ENCODE results near the gene SP6. TPM values are rescaled to one million over a fixed set of nuclear protein-coding genes. Genes with fewer than 3 reads are reported as not detected.
A peak's percentile ranks its signal among the peaks of the same experiment; 100 is the strongest.

SP6 gene
- total RNA-seq, 1 experiment from 2014 or later: 3.3 TPM

DNA sequence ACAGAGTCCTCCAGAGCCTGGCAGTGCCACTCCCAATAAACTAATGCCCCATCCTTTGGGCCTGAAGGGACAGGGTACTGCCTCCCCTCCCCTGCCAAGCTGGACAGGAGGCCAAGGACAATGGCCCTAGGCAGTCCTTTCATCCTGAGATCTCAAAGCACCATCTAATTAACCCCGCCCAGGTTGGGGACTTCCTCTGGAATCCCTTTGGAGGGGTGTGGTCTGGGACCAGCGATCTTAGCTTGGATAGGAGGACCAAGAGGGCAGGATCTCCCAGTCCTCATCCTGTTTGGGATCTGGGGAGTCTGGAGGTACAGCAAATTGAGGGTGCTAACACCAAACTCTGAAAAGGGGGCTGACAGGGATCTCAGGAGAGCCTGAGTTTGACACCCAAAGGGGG, 18.2 kb upstream of the SP6 start:
- TF ChIP-seq, protein P1, sequence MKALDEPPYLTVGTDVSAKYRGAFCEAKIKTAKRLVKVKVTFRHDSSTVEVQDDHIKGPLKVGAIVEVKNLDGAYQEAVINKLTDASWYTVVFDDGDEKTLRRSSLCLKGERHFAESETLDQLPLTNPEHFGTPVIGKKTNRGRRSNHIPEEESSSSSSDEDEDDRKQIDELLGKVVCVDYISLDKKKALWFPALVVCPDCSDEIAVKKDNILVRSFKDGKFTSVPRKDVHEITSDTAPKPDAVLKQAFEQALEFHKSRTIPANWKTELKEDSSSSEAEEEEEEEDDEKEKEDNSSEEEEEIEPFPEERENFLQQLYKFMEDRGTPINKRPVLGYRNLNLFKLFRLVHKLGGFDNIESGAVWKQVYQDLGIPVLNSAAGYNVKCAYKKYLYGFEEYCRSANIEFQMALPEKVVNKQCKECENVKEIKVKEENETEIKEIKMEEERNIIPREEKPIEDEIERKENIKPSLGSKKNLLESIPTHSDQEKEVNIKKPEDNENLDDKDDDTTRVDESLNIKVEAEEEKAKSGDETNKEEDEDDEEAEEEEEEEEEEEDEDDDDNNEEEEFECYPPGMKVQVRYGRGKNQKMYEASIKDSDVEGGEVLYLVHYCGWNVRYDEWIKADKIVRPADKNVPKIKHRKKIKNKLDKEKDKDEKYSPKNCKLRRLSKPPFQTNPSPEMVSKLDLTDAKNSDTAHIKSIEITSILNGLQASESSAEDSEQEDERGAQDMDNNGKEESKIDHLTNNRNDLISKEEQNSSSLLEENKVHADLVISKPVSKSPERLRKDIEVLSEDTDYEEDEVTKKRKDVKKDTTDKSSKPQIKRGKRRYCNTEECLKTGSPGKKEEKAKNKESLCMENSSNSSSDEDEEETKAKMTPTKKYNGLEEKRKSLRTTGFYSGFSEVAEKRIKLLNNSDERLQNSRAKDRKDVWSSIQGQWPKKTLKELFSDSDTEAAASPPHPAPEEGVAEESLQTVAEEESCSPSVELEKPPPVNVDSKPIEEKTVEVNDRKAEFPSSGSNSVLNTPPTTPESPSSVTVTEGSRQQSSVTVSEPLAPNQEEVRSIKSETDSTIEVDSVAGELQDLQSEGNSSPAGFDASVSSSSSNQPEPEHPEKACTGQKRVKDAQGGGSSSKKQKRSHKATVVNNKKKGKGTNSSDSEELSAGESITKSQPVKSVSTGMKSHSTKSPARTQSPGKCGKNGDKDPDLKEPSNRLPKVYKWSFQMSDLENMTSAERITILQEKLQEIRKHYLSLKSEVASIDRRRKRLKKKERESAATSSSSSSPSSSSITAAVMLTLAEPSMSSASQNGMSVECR (CRISPR knock-in tag; IDR thresholded peaks at IDR 0.05; ENCODE audit: borderline replicate concordance): no peak
- TF ChIP-seq ZSCAN18 (CRISPR knock-in tag; IDR thresholded peaks at IDR 0.05): no peak
- no peak for TF ChIP-seq SOX15 (CRISPR knock-in tag; IDR thresholded peaks at IDR 0.05)
- no peak for TF ChIP-seq AR (CRISPR knock-in tag; IDR thresholded peaks at IDR 0.05)
- no peak for TF ChIP-seq CBFB (CRISPR knock-in tag; IDR thresholded peaks at IDR 0.05; ENCODE audit: low read depth)
- TF ChIP-seq, protein P2, sequence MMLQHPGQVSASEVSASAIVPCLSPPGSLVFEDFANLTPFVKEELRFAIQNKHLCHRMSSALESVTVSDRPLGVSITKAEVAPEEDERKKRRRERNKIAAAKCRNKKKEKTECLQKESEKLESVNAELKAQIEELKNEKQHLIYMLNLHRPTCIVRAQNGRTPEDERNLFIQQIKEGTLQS (CRISPR knock-in tag; conservative IDR thresholded peaks at IDR 0.05): no peak
- TF ChIP-seq ZNF671 (CRISPR knock-in tag; IDR thresholded peaks at IDR 0.05): no peak
- ATAC-seq: peak; percentile 15; the same call in 1 of the 2 replicates
- POLR2A ChIA-PET: no interaction called here
- no peak overlapping the region for H3K27ac Mint-ChIP-seq
- no peaks in the 10 kb centered on the region for H3K36me3 Mint-ChIP-seq
- no peaks in the 10 kb centered on the region for H3K9me3 Mint-ChIP-seq
- no peak overlapping the region for H3K4me3 Mint-ChIP-seq
- DNase-seq (ENCODE audit: low spot score): no peak
- CTCF ChIA-PET: interaction anchor here (1.1 to 8.7 kb wide), 6 partner anchors 18 to 149 kb away, joined by 3 to 94 read pairs (median 6); partner anchors contain the start of gene SP6
- H3K4me1 Mint-ChIP-seq: peaks cover 41% of the 10 kb centered on the region
- peaks cover 83% of the 10 kb centered on the region for H3K27me3 Mint-ChIP-seq (ENCODE audit: low read depth)

- Mint-ChIP-seq H3K4me3 (no peak overlapping the region), H3K27me3 (ENCODE audit: low read depth) (peaks cover 76% of the 10 kb centered on the region), H3K9me3 (no peaks in the 10 kb centered on the region), H3K36me3 (no peaks in the 10 kb centered on the region), H3K4me1 (peaks cover 29% of the 10 kb centered on the region), H3K27ac (no peak overlapping the region)
- no peak for DNase-seq (ENCODE audit: low spot score)
- CTCF ChIA-PET: interaction anchor here (1.3 to 8.7 kb wide), 3 partner anchors 20 to 79 kb away, joined by 4 to 94 read pairs (median 5); no protein-coding TSS in a partner anchor
- POLR2A ChIA-PET: interaction anchor here (0.6 kb wide), 1 partner anchor 281 kb away, joined by 3 read pairs; no protein-coding TSS in a partner anchor
- ATAC-seq: no peak
- TF ChIP-seq MLX (CRISPR knock-in tag; IDR thresholded peaks at IDR 0.05): no peak
- no peak for TF ChIP-seq ESRRA (CRISPR knock-in tag; IDR thresholded peaks at IDR 0.05; ENCODE audit: borderline replicate concordance)
- TF ChIP-seq FOXJ3 (CRISPR knock-in tag; IDR thresholded peaks at IDR 0.05; ENCODE audit: borderline replicate concordance): no peak
- TF ChIP-seq AR (CRISPR knock-in tag; IDR thresholded peaks at IDR 0.05): no peak
- no peak for TF ChIP-seq AFF4 (CRISPR knock-in tag; IDR thresholded peaks at IDR 0.05; ENCODE audit: borderline replicate concordance)
- no peak for TF ChIP-seq CREB1 (CRISPR knock-in tag; IDR thresholded peaks at IDR 0.05)
- TF ChIP-seq EMX1 (CRISPR knock-in tag; IDR thresholded peaks at IDR 0.05): no peak
Observed at GRCh38 chr17:47867813-47868533, 17.0 kb upstream of the SP6 start.

Data from WTC11 (cell line).